Left ventricle myocardium superior (tissue), 1 donor: ENCODE results near the gene MAP1B. TPM values are rescaled to one million over a fixed set of nuclear protein-coding genes. Genes with fewer than 3 reads are reported as not detected.

ENCODE experiments used
- ATAC-seq: fragments of 200-7000 bp; cut with Tn5 transposase; one replicate; pipeline ENCODE4 v1.9.1; 2020; ENCODE audit warnings: mild to moderate bottlenecking, moderate library complexity
- DNase-seq: peaks from one replicate; pipeline ENCODE4 v3.0.0-alpha.2; 2020
- intact Hi-C: fragments of 100-400 bp; cut with micrococcal nuclease; formaldehyde crosslinking; loops from one replicate; pipeline ENCODE4 v1.11.0; 2022
- total RNA-seq: library from RNA; stranded (reverse); fragmentation: NEBNext Ultra II Directional; extraction: Animal tissue kit (Norgen Biotek cat#: 25700); gene quantifications from one replicate; pipeline ENCODE4 v1.2.1, GENCODE V29; 2021
- donor health status: DM: no; HTN: yes; CAD: no; lungs with severe emphysema.

Gene MAP1B
- total RNA-seq, 1 donor from 2014 or later = 67.1 TPM

- no peak for DNase-seq
- intact Hi-C loops = no loop called here
- no peak for ATAC-seq
Measured at GRCh38 chr5:72234868-72235267, 127.6 kb downstream of the MAP1B start.

GRCh38 chr5:72235725-72236124, 128.4 kb downstream of the MAP1B start:
- no peak for DNase-seq
- no peak for ATAC-seq
- intact Hi-C loops = no loop called here

- ATAC-seq = no peak
- no peak for DNase-seq
- intact Hi-C loops = no loop called here
Measured at GRCh38 chr5:72237415-72237814, 130.1 kb downstream of the MAP1B start.

- intact Hi-C loops = no loop called here
- DNase-seq (no peak), ATAC-seq (no peak)
Measured at GRCh38 chr5:72237879-72238278, 130.6 kb downstream of the MAP1B start.

GRCh38 chr5:72238712-72239445, 131.6 kb downstream of the MAP1B start:
- intact Hi-C loops = no loop called here
- no peak for DNase-seq
- ATAC-seq = no peak

- intact Hi-C loops = no loop called here
- DNase-seq = peak; percentile 23
- no peak for ATAC-seq
Measured at GRCh38 chr5:72241346-72242003, 134.2 kb downstream of the MAP1B start.

GRCh38 chr5:72242796-72243475, 135.7 kb downstream of the MAP1B start:
- DNase-seq = no peak
- intact Hi-C loops = no loop called here
- no peak for ATAC-seq

GRCh38 chr5:72243706-72244105, 136.4 kb downstream of the MAP1B start:
- intact Hi-C loops = no loop called here
- ATAC-seq = no peak
- no peak for DNase-seq

- ATAC-seq = peak; percentile 83
- DNase-seq = no peak
- intact Hi-C loops = no loop called here
Measured at GRCh38 chr5:72244862-72245371, 137.6 kb downstream of the MAP1B start.

- DNase-seq (no peak), ATAC-seq (no peak)
- intact Hi-C loops = no loop called here
Measured at GRCh38 chr5:72245546-72245945, 138.3 kb downstream of the MAP1B start.

- intact Hi-C loops = no loop called here
- peak; percentile 62 for ATAC-seq
- DNase-seq = no peak
Measured at GRCh38 chr5:72245951-72246532, 138.8 kb downstream of the MAP1B start.

GRCh38 chr5:72246954-72247442, 139.7 kb downstream of the MAP1B start:
- no peak for ATAC-seq
- intact Hi-C loops = no loop called here

GRCh38 chr5:72248410-72248981, 141.2 kb downstream of the MAP1B start:
- no peak for DNase-seq
- intact Hi-C loops = no loop called here

More at GRCh38 chr5:72246954-72247442, 139.7 kb downstream of the MAP1B start:
- DNase-seq = no peak

GRCh38 chr5:72251386-72251785, 144.1 kb downstream of the MAP1B start:
- DNase-seq (no peak), ATAC-seq (no peak)
- intact Hi-C loops = no loop called here

More at GRCh38 chr5:72248410-72248981, 141.2 kb downstream of the MAP1B start:
- ATAC-seq = peak; percentile 63

- intact Hi-C loops = no loop called here
- no peak for DNase-seq
- ATAC-seq = no peak
Measured at GRCh38 chr5:72252008-72252407, 144.7 kb downstream of the MAP1B start.

GRCh38 chr5:72252574-72253155, 145.4 kb downstream of the MAP1B start:
- no peak for DNase-seq
- ATAC-seq = no peak
- intact Hi-C loops = no loop called here

GRCh38 chr5:72255237-72255636, 148.0 kb downstream of the MAP1B start:
- ATAC-seq (no peak), DNase-seq (no peak)
- intact Hi-C loops = no loop called here

- no peak for ATAC-seq
- intact Hi-C loops = no loop called here
- DNase-seq = no peak
Measured at GRCh38 chr5:72255670-72256069, 148.4 kb downstream of the MAP1B start.

GRCh38 chr5:72256536-72256935, 149.3 kb downstream of the MAP1B start:
- intact Hi-C loops = no loop called here
- no peak for ATAC-seq
- no peak for DNase-seq
